GM19025 (cell line): ENCODE data around the gene PSMD6.

Experiments
- ATAC-seq: cut with Tn5 transposase; IDR thresholded peaks from one replicate; pipeline ENCODE4 v1.9.1; 2021; ENCODE audit warnings: mild to moderate bottlenecking, low read depth, moderate library complexity; ENCODE audit not compliant: unreplicated experiment

Gene PSMD6

GRCh38 chr3:64011685-64012084 lies 11.6 kb downstream of the PSMD6 start:
- no peak for ATAC-seq

GRCh38 chr3:64010199-64010598 lies 13.1 kb downstream of the PSMD6 start:
- ATAC-seq, result no peak

GRCh38 chr3:64009528-64009927 lies 13.8 kb downstream of the PSMD6 start:
- ATAC-seq, result no peak

- ATAC-seq, result no peak
These were observed 14.6 kb downstream of the PSMD6 start for GRCh38 chr3:64008487-64009351.

- ATAC-seq, result no peak
These were observed 15.3 kb downstream of the PSMD6 start for GRCh38 chr3:64008017-64008416.

GRCh38 chr3:64003589-64003988 lies 19.7 kb downstream of the PSMD6 start:
- no peak for ATAC-seq

GRCh38 chr3:64002233-64002632 lies 21.1 kb downstream of the PSMD6 start:
- ATAC-seq, result no peak

GRCh38 chr3:64000453-64001055 lies 22.7 kb downstream of the PSMD6 start:
- ATAC-seq, result no peak

GRCh38 chr3:63998852-63999754 lies 24.2 kb downstream of the PSMD6 start:
- no peak for ATAC-seq

GRCh38 chr3:63995086-63995485 lies 28.2 kb downstream of the PSMD6 start:
- ATAC-seq, result no peak

GRCh38 chr3:63993653-63994079 lies 29.6 kb downstream of the PSMD6 start:
- ATAC-seq, result peak; percentile 74

- no peak for ATAC-seq
These were observed 30.6 kb downstream of the PSMD6 start for GRCh38 chr3:63992516-63993209.

GRCh38 chr3:63991666-63992065 lies 31.6 kb downstream of the PSMD6 start:
- ATAC-seq, result no peak

- ATAC-seq, result no peak
These were observed 32.6 kb downstream of the PSMD6 start for GRCh38 chr3:63990733-63991132.

- ATAC-seq, result no peak
These were observed 33.1 kb downstream of the PSMD6 start for GRCh38 chr3:63990204-63990603.

GRCh38 chr3:63988943-63989342 lies 34.4 kb downstream of the PSMD6 start:
- ATAC-seq, result no peak

GRCh38 chr3:63986831-63987230 lies 36.5 kb downstream of the PSMD6 start:
- no peak for ATAC-seq

GRCh38 chr3:63986146-63986545 lies 37.1 kb downstream of the PSMD6 start:
- no peak for ATAC-seq

- no peak for ATAC-seq
These were observed 38.9 kb downstream of the PSMD6 start for GRCh38 chr3:63984391-63984790.

GRCh38 chr3:63981980-63982379 lies 41.3 kb downstream of the PSMD6 start:
- no peak for ATAC-seq
